Kidney (tissue), 14 donors: ENCODE results near the gene SYF2. TPM values are rescaled to one million over a fixed set of nuclear protein-coding genes. Genes with fewer than 3 reads are reported as not detected.

Experiments used
- DNase-seq, 5 donors: peaks; one replicate each; pipeline ENCODE4 v3.0.0-alpha.2; 2013 to 2020
- FAIRE-seq: peaks from 2 replicates; lab custom pipeline; 2012; peaks lifted over from hg19 to GRCh38; lab: Jason Lieb, UNC
- H3K27ac ChIP-seq, 2 donors: one replicate each; pipeline ENCODE4 v1.7.0; 2013; ENCODE audit warnings: low read depth in 2 of 2, low read length in 2 of 2, inconsistent platforms in 1 of 2
- H3K27me3 ChIP-seq: one replicate; pipeline ENCODE4 v1.7.1; 2013; ENCODE audit warnings: low read length, inconsistent platforms; ENCODE audit not compliant: control insufficient read depth, insufficient read depth
- H3K36me3 ChIP-seq, 3 donors: one replicate each; pipeline versions ENCODE4 v1.7.0 to v1.7.1; 2013; ENCODE audit warnings: low read length in 3 of 3, control low read depth in 1 of 3, inconsistent platforms in 1 of 3; ENCODE audit not compliant: insufficient read depth in 3 of 3, control insufficient read depth in 2 of 3
- H3K4me1 ChIP-seq, 3 donors: one replicate each; pipeline versions ENCODE4 v1.7.0 to v1.7.1; 2013; ENCODE audit warnings: low read length in 3 of 3, inconsistent platforms in 1 of 3, low read depth in 1 of 3; ENCODE audit not compliant: control insufficient read depth in 2 of 3, insufficient read depth in 2 of 3
- H3K4me3 ChIP-seq, 3 donors: one replicate each; pipeline versions ENCODE4 v1.7.0 to v1.8.1; 2013; ENCODE audit warnings: low read length in 3 of 3, control low read depth in 1 of 3, inconsistent platforms in 1 of 3
- H3K9ac ChIP-seq, 3 donors: one replicate each; pipeline versions ENCODE4 v1.7.0 to v1.7.1; 2013; ENCODE audit warnings: low read length in 3 of 3, control low read depth in 1 of 3, inconsistent platforms in 1 of 3
- H3K9me3 ChIP-seq, 3 donors: one replicate each; pipeline versions ENCODE4 v1.7.0 to v1.7.1; 2013; ENCODE audit warnings: low read length in 3 of 3, control low read depth in 1 of 3, inconsistent platforms in 1 of 3; ENCODE audit not compliant: control insufficient read depth in 2 of 3, insufficient read depth in 1 of 3
- intact Hi-C: fragments of 100-400 bp; cut with DNase I; formaldehyde crosslinking; loops from one replicate; pipeline ENCODE4 v1.11.1; 2022
- polyA plus RNA-seq: library from polyadenylated mRNA; stranded (reverse); fragments of 350-450 nt; fragmentation: Illumina TruSeq; extraction: RNeasy Lipid Tissue Mini Kit (QIAGEN cat#74804); gene quantifications from one replicate; pipeline ENCODE4 v1.2.3, GENCODE V29; 2014; ENCODE audit warnings: low read depth, low replicate concordance; ENCODE audit not compliant: insufficient read depth
- total RNA-seq: library from RNA; stranded (reverse); fragmentation: NEBNext Ultra II Directional; extraction: Animal tissue kit (Norgen Biotek cat#: 25700); gene quantifications from one replicate; pipeline ENCODE4 v1.2.1, GENCODE V29; 2021
- TF ChIP-seq, protein P1 (sequence below): IDR thresholded peaks from 3 replicates; pipeline ENCODE4 v1.5.1; 2012; ENCODE audit warnings: mild to moderate bottlenecking, moderate library complexity, borderline replicate concordance; ENCODE audit not compliant: insufficient read depth; ENCODE audit errors: extremely low read depth
- donor health status: control.
- donor health status: control.
- donor health status: control.
- donor health status: control.
- donor health status: control.
- donor health status: DM: yes; HTN: yes; CAD: no.
- donor health status: Normal renal cell carcinoma (clear cell type).

The SYF2 gene
- total and polyA plus RNA-seq, 2 donors from 2014 or later: 53.8 to 91.5 TPM

- Histone ChIP-seq H3K9ac (no peak overlapping the region), H3K4me1 (no peaks in the 10 kb centered on the region), H3K27ac (no peak overlapping the region), H3K4me3 (no peak overlapping the region), H3K9me3 (no peaks in the 10 kb centered on the region), H3K27me3 (no peaks in the 10 kb centered on the region), H3K36me3 (peaks cover 0 to 10% (median 0%) of the 10 kb centered on the region in 3 donors)
- DNase-seq (no peak), FAIRE-seq (no peak)
- intact Hi-C loops: no loop called here
- TF ChIP-seq, protein P1, sequence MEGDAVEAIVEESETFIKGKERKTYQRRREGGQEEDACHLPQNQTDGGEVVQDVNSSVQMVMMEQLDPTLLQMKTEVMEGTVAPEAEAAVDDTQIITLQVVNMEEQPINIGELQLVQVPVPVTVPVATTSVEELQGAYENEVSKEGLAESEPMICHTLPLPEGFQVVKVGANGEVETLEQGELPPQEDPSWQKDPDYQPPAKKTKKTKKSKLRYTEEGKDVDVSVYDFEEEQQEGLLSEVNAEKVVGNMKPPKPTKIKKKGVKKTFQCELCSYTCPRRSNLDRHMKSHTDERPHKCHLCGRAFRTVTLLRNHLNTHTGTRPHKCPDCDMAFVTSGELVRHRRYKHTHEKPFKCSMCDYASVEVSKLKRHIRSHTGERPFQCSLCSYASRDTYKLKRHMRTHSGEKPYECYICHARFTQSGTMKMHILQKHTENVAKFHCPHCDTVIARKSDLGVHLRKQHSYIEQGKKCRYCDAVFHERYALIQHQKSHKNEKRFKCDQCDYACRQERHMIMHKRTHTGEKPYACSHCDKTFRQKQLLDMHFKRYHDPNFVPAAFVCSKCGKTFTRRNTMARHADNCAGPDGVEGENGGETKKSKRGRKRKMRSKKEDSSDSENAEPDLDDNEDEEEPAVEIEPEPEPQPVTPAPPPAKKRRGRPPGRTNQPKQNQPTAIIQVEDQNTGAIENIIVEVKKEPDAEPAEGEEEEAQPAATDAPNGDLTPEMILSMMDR: no peak
Measured at GRCh38 chr1:25217015-25217414, 15.3 kb downstream of the SYF2 start.

DNA sequence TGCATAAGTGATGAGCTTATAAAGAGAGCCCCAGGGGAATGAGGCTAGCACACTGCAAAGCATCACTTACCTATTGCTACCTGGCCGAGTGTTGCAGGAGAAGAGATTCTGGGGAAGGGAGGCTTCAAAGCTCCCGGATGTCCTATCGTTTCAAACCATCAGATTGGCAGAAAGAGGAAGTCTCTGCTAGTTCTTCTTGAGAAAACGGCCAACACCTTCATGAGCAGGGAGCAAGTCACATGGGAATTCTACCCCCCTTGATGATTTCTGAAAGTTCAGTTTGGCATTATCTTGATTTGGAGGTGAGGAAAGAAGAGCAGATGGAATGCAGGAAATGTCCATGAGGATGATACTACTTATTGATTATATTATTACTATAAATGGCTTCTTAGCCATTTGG is 16.2 kb downstream of the SYF2 start:
- H3K27ac ChIP-seq: no peak overlapping the region
- H3K4me3 ChIP-seq: no peak overlapping the region
- no peaks in the 10 kb centered on the region for H3K4me1 ChIP-seq
- DNase-seq (no peak), FAIRE-seq (no peak)
- TF ChIP-seq, protein P1: no peak
- H3K27me3 ChIP-seq: no peaks in the 10 kb centered on the region
- peaks cover 0 to 7% (median 0%) of the 10 kb centered on the region in 3 donors for H3K36me3 ChIP-seq
- intact Hi-C loops: no loop called here
- H3K9ac ChIP-seq: no peak overlapping the region
- H3K9me3 ChIP-seq: no peaks in the 10 kb centered on the region

DNA sequence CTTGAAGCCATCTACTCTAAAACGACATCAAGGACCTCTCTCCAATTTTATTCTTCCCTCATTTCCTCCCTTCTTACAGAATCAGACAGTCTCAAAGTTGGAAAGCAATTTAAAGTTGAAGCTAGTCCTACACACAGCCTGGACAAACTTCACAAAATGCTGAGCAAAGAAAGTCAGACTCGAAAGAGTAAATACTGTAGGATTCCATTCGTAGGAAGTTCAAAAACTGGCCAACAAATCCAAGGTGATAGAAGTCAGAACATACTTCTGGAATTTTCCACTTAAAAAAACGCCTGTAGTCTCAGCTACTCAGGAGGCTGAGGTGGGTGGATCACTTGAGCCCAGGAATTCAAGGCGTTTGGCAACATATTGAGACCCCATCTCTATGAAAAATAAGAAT is 19.6 kb downstream of the SYF2 start:
- FAIRE-seq (no peak), DNase-seq (no peak)
- TF ChIP-seq, protein P1: no peak

GRCh38 chr1:25210728-25211127 is 21.6 kb downstream of the SYF2 start:
- H3K9me3 ChIP-seq: no peaks in the 10 kb centered on the region
- no peaks in the 10 kb centered on the region for H3K4me1 ChIP-seq
- intact Hi-C loops: no loop called here
- H3K9ac ChIP-seq: no peak overlapping the region
- no peak overlapping the region for H3K4me3 ChIP-seq
- no peaks in the 10 kb centered on the region for H3K36me3 ChIP-seq
- H3K27me3 ChIP-seq: no peaks in the 10 kb centered on the region
- TF ChIP-seq, protein P1: no peak
- DNase-seq (no peak), FAIRE-seq (no peak)
- no peak overlapping the region for H3K27ac ChIP-seq

More for the DNA sequence above, 19.6 kb downstream of the SYF2 start:
- intact Hi-C loops: no loop called here
- no peaks in the 10 kb centered on the region for H3K27me3 ChIP-seq
- no peak overlapping the region for H3K27ac ChIP-seq
- H3K4me3 ChIP-seq: no peak overlapping the region
- H3K36me3 ChIP-seq: no peaks in the 10 kb centered on the region
- H3K9ac ChIP-seq: no peak overlapping the region
- H3K9me3 ChIP-seq: no peaks in the 10 kb centered on the region
- no peaks in the 10 kb centered on the region for H3K4me1 ChIP-seq
